ENCODE measurements around the gene NTM.

DNA sequence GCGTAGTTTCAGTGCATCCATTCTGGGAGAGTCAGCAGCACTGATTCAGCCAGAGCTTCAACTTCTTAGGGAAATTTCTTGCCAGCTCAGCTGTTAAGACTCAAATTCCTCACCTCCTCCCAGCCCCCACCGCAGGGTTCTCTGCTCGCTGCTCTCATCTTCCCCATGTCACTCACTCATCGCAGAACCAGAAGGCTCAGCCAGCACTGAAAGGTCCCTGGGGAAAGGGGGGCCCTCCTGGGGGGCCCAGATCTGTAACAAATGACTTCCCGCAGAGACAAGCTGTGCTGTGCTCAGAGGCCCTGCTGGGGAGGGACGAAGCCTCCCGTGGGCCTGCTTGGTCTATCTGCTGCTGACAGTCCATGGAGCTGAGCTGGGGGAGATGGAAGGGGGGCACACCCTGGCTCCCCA lies 220.6 kb downstream of the NTM start:
- TF ChIP-seq, protein P1, sequence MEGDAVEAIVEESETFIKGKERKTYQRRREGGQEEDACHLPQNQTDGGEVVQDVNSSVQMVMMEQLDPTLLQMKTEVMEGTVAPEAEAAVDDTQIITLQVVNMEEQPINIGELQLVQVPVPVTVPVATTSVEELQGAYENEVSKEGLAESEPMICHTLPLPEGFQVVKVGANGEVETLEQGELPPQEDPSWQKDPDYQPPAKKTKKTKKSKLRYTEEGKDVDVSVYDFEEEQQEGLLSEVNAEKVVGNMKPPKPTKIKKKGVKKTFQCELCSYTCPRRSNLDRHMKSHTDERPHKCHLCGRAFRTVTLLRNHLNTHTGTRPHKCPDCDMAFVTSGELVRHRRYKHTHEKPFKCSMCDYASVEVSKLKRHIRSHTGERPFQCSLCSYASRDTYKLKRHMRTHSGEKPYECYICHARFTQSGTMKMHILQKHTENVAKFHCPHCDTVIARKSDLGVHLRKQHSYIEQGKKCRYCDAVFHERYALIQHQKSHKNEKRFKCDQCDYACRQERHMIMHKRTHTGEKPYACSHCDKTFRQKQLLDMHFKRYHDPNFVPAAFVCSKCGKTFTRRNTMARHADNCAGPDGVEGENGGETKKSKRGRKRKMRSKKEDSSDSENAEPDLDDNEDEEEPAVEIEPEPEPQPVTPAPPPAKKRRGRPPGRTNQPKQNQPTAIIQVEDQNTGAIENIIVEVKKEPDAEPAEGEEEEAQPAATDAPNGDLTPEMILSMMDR (IDR thresholded peaks at IDR 0.05): no peak
- TF ChIP-seq POLR2A (IDR thresholded peaks at IDR 0.05): no peak

Data from esophagus squamous epithelium (tissue), 4 donors.